Activated CD8-positive, alpha-beta memory T cell treated with anti-CD3 and anti-CD28 coated beads, Interleukin-2, amount 50 U/mL, for 4 hours (primary cell): ENCODE data around the gene MYO15B.
A peak's percentile ranks its signal among the peaks of the same experiment; 100 is the strongest.
"Not testable (repeated sequence)": the region's sequence is repeated elsewhere in the genome, so short reads cannot be mapped to it uniquely, and the experiment has no call there.

ENCODE experiments used
- DNase-seq: peaks from one replicate; pipeline ENCODE4 v3.0.0-alpha.2; 2020

The MYO15B gene

GRCh38 chr17:75626496-75627038 is 39.0 kb downstream of the MYO15B start:
- no peak for DNase-seq

- DNase-seq: no peak
Observed at GRCh38 chr17:75627094-75627493, 39.5 kb downstream of the MYO15B start.

DNA sequence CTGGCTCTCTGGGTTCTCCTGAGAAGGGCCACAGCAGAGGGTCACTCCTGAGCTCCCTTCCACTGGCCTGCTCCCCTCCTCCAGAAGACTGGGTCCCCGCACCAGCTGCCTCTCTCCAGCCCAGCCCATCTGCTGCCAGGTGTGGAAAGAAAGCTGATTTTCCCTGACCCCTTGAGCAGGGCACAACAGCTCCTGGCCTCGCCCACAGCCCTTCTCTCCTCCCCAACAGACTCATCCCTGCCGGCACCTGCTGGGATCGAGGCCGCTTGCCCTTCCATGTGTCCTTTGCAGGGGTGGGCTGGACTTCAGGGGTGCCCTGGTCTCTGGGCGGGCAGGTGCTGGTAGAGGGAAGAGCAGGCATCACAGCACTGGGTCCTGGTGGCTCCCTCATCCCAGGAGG is 40.8 kb downstream of the MYO15B start:
- no peak for DNase-seq

DNA sequence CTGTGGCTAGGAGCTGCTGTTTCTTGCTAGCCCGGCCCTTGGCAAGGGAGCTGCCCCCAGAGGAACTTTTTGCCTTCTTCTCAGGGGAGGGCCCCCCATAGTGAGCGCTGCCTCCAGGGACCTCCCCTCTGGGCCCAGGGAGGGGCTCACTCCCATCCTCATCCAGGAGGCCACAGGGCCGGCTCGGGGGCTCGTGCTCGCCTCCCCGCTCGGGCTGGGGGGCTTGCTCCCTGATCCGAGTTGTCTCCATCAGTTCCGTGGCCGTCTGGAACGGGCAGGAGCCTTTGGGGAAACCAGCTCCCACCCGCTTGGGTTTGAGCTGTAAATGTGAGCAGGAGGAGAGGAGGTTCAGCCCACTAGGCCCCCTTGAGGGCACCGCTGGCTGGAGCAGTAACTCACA is 41.6 kb downstream of the MYO15B start:
- no peak for DNase-seq

DNA sequence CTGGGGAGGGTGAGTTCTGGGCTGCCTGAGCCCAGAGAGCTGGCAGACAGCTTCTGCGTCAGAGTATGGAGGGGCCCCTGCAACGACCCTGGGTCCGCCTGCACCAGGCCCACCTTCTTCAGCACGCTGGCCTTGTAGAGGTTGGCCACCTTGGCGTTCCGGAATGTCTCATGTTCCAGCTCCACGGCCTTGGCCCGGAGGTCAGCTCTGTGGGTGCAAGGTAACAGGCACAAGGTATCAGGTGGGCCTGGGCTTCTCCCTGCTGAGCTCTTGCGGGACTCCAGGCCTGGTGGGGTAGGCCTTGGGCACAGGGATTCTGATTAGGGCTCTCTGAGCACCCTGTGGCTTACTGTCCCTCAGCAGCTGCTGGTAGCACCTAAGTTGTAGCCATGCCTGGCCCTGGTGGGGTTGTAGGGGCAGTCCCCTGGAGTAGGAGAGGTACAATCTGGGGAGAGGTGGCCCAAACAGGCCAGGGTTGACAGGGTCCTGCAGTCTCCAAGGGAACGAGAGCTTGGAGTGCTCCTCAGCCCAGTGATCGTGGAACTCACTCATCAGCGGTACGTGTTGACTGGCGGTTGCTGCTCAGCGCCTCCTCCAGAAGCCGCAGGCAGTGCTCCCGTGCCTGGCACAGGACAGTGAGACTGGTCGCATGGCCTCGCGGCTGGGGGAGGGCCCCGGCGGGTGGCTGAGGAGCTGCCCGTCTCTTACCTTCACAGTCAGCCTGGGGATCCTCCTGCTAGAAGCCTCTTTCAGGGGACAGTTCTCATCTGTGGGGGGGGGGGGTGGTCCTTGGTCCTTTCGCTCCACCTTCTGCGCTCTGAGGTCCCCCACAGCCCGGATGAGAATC is 42.7 kb downstream of the MYO15B start:
- no peak for DNase-seq

DNA sequence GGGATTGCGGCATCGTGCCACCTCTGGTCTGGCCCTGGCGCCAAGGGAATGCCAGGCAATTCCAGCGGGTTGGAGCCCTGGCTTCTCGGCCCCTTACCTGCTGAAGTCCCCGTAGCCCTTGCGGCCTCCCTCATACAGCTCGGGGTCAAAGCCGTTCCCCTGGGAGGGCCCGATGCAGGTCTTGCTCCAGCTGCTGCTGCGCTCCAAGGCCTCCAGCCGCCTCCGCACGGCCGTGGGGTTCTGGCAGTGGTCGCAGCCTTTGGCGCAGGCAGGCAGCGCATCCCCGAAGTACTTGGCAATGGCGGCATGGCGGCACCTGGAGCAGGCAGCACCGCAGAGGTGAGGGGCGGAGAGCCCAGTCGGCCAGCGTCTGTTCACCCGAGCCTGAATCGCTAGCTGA is 43.8 kb downstream of the MYO15B start:
- DNase-seq: no peak

GRCh38 chr17:75632428-75632827 is 44.8 kb downstream of the MYO15B start:
- DNase-seq: no peak

DNA sequence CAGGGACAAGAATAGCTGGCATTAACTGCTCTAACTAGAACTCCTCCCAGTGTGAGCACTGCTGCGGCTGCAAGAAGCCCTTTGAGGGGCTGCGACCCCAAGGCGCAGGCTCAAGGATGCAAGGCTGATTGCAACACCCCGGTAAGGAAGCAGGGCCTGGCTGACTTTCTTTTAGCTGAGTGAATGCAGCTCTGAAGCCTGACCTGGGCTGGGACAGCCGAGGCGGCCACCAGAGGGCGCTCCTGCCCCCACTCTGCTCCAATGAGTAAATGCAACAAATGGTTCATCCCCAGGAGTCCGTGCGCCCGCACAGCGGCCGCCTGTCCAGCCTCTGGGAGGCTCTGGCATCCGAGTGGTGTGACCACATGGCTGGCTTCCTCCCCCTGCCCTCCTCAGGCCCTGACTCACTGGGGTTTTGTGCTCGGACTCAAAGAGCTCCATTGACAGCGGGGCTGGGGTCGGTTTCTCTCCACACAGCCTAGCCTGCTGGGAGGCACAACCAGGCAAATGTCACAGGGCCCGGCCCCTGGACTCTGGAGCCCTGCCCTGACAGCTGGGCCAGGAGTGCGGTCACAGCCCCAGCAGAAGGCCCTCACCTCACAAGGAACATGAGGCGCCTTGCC is 45.4 kb downstream of the MYO15B start, which contains the start of gene SMIM5:
Gene SMIM5 (plus strand): TSS at position 572 of the 623 bp plus-strand sequence. CDS start 6,768 bp downstream, outside the sequence.
- DNase-seq: peak; percentile 85

- peak; percentile 50 for DNase-seq
Observed at GRCh38 chr17:75633486-75634375, 46.1 kb downstream of the MYO15B start.

DNA sequence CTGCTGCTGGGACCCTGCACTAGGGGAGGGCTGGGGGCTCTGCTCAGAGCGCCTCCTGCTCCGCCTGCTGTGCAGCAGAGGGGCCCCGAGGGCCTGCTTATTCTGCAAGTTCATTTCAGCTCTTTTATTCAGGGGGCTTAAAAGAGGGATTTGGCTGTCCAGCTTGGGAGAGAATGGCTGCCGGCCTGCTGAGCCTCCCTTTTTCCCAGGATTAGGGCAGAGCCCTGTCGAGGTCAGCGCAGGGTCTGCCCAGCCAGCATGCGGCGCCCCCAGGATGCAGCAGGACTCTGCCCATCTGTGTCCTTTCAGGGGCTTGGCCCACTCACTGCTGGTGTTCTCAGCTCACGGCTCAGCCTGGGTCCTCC is 46.8 kb downstream of the MYO15B start:
- no peak for DNase-seq

DNA sequence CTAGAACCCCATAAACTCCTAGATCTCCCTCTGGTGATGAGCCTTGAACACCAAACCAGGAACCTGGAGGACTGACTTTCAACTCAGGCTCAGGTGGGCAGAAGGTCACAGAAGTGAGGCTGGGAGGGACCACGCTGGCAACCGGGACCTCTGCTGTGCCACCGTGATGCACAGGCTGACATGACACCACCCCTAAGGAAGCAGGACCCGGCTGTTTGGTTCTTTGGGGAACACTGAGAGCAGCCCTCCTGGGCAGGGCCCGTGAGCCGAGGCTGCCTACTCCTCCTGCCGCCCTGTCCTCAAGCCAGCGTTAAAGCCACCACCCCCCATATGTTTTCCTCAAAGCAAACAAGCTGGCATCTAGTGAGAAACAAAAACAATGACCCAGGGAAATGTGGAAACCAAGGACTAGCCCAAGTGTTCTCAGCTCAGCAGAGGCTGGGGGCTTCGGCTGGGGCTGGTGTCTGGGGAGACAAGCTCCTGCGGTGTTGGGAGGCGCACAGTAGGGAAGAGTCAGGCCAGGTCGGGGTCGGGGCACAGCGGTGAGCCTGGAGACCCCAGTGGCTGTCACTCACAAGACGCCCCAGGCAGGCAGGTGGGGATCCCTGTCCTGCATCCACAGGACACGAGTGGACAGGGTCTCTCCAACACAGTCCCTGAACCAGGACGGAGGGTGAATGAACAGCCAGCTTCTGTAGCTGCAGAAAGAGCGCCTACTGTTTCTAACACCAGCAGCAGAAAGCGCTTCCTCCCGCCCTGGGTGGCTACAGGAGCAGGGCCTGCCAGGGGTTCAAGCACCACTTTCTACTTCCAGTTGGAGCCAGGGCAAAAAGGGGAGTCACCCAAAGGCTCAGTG is 47.4 kb downstream of the MYO15B start:
- DNase-seq: no peak

GRCh38 chr17:75635610-75636202 is 48.1 kb downstream of the MYO15B start:
- no peak for DNase-seq

DNA sequence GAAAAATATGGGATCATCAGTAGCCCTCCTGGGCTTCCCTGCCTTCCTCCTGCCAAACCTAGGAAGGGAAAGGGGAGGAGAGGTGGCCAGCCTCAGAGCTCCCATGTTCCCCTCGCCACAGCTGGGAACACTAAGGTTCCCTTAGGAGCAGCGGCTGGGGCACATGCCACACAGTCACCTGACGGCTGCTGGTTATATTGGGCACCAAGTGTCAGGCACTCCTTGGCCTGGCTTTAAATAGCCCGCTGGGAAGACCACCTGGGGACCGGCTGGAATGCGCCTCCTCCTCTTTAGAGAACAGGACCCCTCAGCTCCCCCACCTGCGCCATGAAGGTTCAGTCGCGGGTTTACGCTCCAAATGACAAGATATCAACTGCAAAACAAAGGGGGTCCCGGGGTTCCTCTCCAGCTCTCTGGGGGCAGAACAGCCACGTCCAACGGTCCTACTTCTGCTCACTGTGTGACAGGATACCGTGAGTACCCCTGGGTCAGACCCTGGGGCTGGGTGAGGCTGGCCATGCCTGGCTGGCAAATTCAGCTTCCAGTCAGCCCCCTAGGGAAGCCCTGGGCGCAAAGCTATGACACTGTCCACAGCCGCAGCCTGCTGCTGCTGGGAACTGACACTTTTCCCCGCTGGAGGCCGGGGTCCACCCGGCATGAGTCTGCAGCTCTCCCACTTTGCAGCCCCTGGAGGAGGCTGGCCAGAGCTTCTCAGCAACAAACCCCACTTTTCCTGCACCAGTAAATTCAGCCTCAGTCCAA is 49.0 kb downstream of the MYO15B start:
- DNase-seq: no peak

GRCh38 chr17:75637143-75637538 is 49.5 kb downstream of the MYO15B start:
- no peak for DNase-seq

GRCh38 chr17:75637551-75637950 is 50.0 kb downstream of the MYO15B start:
- no peak for DNase-seq

DNA sequence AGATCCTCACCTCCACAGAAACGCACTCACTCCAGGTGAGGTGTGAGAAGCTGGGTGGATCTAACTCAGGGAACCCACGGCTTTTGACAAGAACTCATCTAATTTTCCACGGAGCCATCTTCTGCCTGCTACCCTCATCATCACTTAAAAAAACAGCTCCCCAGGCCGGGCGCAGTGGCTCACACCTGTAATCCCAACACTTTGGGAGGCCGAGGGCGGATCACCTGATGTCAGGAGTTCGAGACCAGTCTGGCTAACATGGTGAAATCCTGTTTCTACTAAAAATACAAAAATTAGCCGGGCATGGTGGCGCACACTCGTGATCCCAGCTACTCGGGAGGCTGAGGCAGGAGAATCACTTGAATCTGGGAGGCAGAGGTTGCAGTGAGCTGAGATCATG is 50.4 kb downstream of the MYO15B start:
- not testable (repeated sequence) for DNase-seq

GRCh38 chr17:75638893-75639292 is 51.3 kb downstream of the MYO15B start:
- no peak for DNase-seq

DNA sequence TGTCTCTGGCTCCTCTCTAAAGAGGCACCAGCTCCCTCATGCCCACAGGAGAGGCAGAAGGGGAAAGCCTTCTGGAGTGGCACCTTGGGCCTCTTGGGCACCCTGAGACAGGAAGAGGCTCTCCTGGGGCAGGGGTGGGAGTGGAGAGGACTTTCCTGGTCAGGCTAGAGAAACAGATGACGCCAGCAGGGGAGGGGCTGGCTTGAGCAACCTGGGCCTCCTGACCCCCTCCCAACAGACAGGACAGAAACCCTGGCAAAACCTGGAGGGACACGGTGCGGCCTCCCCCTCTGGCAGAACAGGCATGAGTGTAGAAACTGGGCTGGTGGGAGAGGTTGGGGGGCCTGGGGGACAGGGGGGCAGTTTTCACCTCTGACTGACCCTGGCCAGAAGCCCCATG is 51.7 kb downstream of the MYO15B start:
- DNase-seq: no peak

DNA sequence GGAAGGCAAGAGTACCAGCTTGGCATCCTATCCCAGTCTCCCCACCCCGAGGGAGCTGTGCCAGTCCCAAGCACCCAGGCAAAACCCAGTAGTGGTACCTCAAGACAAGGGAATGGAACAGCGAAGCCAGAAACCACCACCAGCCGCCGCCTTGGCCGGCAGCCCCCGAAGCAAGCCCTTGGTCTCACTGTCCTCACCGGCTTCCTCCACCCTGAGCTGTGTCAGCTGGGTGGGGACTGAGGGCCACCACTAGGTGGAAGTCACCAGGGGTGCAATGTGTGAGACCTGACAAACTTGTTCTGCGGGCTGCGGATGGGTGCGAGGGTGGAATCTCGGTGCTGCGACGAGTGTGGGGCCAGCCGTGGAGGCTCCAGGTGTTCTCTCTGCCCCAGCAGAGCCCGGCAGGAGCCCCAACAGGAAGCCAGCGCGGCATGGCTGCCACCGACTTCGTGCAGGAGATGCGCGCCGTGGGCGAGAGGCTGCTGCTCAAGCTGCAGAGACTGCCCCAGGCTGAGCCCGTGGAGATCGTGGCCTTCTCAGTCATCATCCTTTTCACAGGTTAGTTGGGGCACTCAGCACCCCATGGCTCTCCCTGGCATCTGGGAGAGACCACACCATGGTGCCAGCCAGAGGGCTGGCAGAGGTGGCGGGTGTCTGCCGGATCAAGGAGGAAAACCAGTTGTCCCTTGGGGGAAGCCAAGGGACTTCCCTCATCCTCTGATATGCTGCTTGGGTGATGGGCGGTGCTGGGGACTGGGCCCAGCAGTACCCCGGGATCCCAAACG is 52.4 kb downstream of the MYO15B start:
- DNase-seq: no peak

- no peak for DNase-seq
Observed at GRCh38 chr17:75640556-75641119, 53.0 kb downstream of the MYO15B start.
